Sigmoid colon (tissue), 7 donors: ENCODE data around the gene DIP2B. TPM values are rescaled to one million over a fixed set of nuclear protein-coding genes. Genes with fewer than 3 reads are reported as not detected.

Source experiments
- DNase-seq: peaks from one replicate; pipeline ENCODE4 v3.0.0-alpha.2; 2019
- H3K27ac ChIP-seq, 4 donors: fragments of 200-600 bp; sonication (generic); one replicate each; pipeline ENCODE4 v1.5.1; 2016 to 2019; ENCODE audit warnings: mild to moderate bottlenecking in 1 of 4
- H3K27me3 ChIP-seq, 3 donors: fragments of 200-600 bp; sonication (generic); one replicate each; pipeline ENCODE4 v1.5.1; 2019; ENCODE audit warnings: mild to moderate bottlenecking in 1 of 3
- H3K36me3 ChIP-seq, 4 donors: fragments of 200-600 bp; sonication (generic); one replicate each; pipeline ENCODE4 v1.5.1; 2016 to 2019
- H3K4me1 ChIP-seq, 4 donors: fragments of 200-600 bp; sonication (generic); one replicate each; pipeline ENCODE4 v1.5.1; 2017 to 2019
- H3K4me3 ChIP-seq, 4 donors: fragments of 200-600 bp; sonication (generic); one replicate each; pipeline ENCODE4 v1.5.1; 2017 to 2019; ENCODE audit warnings: mild to moderate bottlenecking in 2 of 4, moderate library complexity in 1 of 4
- H3K9me3 ChIP-seq, 4 donors: fragments of 200-600 bp in 3 of 4; sonication (generic) in 3 of 4; one replicate each; pipeline versions ENCODE4 v1.5.1 to v1.6.1; 2013 to 2019
- EP300 ChIP-seq, 4 donors: sonication (generic); formaldehyde crosslinking; IDR thresholded peaks; one replicate each; pipeline ENCODE4 v1.6.1; 2017; ENCODE audit warnings: antibody characterized with exemption in 4 of 4
- POLR2A ChIP-seq, 2 donors: fragments of 450-650 bp; IDR thresholded peaks; one replicate each; pipeline ENCODE4 v1.6.1; 2016; ENCODE audit warnings: antibody characterized with exemption in 2 of 2, mild to moderate bottlenecking in 2 of 2, moderate library complexity in 2 of 2
- POLR2AphosphoS5 ChIP-seq, 4 donors: sonication (generic); formaldehyde crosslinking; IDR thresholded peaks; one replicate each; pipeline ENCODE4 v1.6.1; 2017; ENCODE audit warnings: antibody characterized with exemption in 4 of 4
- WGBS, 2 donors: extraction: QIAGEN DNeasy Blood & Tissue Kit; methylation state at CpG; one replicate each; pipeline ENCODE4 v1.1.7; 2013; 5-methylcytosine and 5-hydroxymethylcytosine counted together
- intact Hi-C: fragments of 100-400 bp; cut with DNase I; formaldehyde crosslinking; loops from one replicate; pipeline ENCODE4 v1.15.1; 2023
- polyA plus RNA-seq, 3 donors: library from polyadenylated mRNA; stranded (reverse); fragments of 200-250 nt; gene quantifications; one replicate each; pipeline ENCODE4 v1.2.3, GENCODE V29; 2013
- total RNA-seq, 4 donors: library from RNA; depleted of rRNA; stranded (reverse); fragments of >200 nt; gene quantifications; one replicate each; pipeline ENCODE4 v1.1.0, GENCODE V29; 2016
- TF ChIP-seq, protein P1 (sequence below), 4 experiments: fragments of 450-650 bp in 3 of 4; fragments of 200-600 bp in 1 of 4; IDR thresholded peaks; one replicate each; pipeline ENCODE4 v1.5.1; 2016 to 2019; ENCODE audit warnings: antibody characterized with exemption in 4 of 4, mild to moderate bottlenecking in 3 of 4, moderate library complexity in 2 of 4
- donor health status: healthy with polysubstance abuse.
- donor health status: Bipolar disorder and iron deficiency.
- donor health status: healthy.

DIP2B gene
- total and polyA plus RNA-seq, 7 donors: 7.2 to 28.0 (median 16.4) TPM

DNA sequence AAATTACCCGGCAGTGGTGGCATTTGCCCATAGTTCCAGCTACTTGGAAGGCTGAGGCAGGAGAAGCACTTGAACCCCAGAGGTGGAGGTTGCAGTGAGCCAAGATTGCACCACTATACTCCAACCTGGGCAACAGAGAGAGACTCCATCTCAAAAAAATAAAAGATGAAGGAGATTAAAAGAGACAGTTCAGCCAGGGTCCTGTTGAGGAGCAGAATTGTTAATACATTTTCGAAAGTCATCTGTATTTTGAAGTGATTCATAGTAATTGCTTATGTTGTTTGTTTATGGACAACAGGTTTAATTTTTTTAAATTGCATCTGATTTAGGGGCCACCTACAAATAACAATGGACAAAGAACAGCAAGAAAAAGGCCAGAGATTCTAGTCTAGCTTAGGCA is 112.9 kb downstream of the DIP2B start:
- TF ChIP-seq POLR2AphosphoS5 (IDR thresholded peaks at IDR 0.05): no peak
- no peak for TF ChIP-seq EP300 (IDR thresholded peaks at IDR 0.05)
- DNase-seq: no peak
- H3K4me1 ChIP-seq: peaks cover 0 to 86% (median 65%) of the 10 kb centered on the region in 4 donors
- 46 to 84% methylated on average over 2 of the region's 2 CpGs for WGBS, 2 donors
- intact Hi-C loops: no loop called here
- H3K36me3 ChIP-seq: no peaks in the 10 kb centered on the region
- no peak overlapping the region for H3K4me3 ChIP-seq
- no peaks in the 10 kb centered on the region for H3K9me3 ChIP-seq
- no peaks in the 10 kb centered on the region for H3K27me3 ChIP-seq
- H3K27ac ChIP-seq: peak overlapping the region in 1 of 4 donors; percentile 78

DNA sequence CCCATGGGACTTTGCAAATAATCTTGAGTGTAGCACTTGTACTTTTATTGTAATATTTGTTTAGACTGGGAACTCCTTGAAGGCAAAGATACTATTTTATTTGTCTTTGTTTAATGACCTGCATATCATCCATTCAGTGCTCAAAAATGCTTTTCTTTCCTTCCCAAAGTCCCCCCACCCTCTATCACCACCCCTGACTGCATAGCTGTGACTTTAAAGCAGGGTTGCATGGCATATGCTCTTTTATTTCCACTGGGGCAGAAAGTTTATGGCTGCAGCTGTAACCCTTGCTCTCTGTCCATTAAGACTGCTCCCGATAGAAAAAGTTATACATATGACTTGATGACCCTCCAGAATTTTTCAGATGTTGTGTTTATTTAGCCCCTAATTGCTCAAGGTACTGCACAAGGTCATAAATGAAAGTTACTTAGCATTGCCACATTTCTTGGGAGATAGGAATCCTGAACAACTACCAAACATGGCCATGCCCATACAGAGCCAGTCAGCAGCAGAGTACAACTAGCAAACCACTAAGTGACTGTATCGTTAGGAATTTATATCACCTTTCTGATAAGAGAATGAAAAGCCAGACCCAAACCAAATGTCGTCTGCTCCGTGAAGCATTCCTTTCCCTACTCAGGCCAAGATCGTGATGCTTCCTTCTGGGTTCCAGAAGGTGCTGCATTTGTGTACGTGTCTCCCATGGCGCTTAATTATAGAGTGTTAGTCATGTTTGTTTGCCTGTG is 114.3 kb downstream of the DIP2B start:
- H3K27ac ChIP-seq: peak overlapping the region in 3 of 4 donors; percentile 32 to 78 (median 43)
- H3K27me3 ChIP-seq: no peaks in the 10 kb centered on the region
- no peaks in the 10 kb centered on the region for H3K9me3 ChIP-seq
- TF ChIP-seq POLR2AphosphoS5 (IDR thresholded peaks at IDR 0.05): no peak
- TF ChIP-seq EP300 (IDR thresholded peaks at IDR 0.05): no peak
- intact Hi-C loops: no loop called here
- 19 to 74% methylated on average over 7 of the region's 7 CpGs for WGBS, 2 donors
- H3K4me3 ChIP-seq: no peak overlapping the region
- no peaks in the 10 kb centered on the region for H3K36me3 ChIP-seq
- peaks cover 0 to 80% (median 58%) of the 10 kb centered on the region in 4 donors for H3K4me1 ChIP-seq
- DNase-seq: no peak

DNA sequence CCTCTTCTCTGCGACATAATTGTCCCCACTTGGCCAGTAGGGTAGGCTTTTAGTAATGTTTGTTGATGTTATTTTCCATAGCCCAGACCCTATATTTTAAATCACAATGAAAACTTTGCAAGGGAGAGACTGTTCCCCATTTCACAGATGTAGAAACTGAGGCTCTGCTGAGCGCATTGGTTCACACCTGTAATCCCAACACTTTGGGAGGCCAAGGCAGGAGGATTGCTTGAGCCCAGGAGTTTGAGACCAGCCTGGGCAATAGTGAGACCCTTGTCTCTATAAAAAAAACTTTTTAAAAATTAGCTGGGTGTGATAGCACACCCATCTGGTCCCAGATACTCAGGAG is 114.8 kb downstream of the DIP2B start:
- no peak overlapping the region for H3K4me3 ChIP-seq
- peak overlapping the region in 3 of 4 donors; percentile 32 to 78 (median 43) for H3K27ac ChIP-seq
- TF ChIP-seq EP300 (IDR thresholded peaks at IDR 0.05) (no peak), POLR2AphosphoS5 (IDR thresholded peaks at IDR 0.05) (no peak), POLR2A (IDR thresholded peaks at IDR 0.05) (no peak)
- TF ChIP-seq, protein P1, sequence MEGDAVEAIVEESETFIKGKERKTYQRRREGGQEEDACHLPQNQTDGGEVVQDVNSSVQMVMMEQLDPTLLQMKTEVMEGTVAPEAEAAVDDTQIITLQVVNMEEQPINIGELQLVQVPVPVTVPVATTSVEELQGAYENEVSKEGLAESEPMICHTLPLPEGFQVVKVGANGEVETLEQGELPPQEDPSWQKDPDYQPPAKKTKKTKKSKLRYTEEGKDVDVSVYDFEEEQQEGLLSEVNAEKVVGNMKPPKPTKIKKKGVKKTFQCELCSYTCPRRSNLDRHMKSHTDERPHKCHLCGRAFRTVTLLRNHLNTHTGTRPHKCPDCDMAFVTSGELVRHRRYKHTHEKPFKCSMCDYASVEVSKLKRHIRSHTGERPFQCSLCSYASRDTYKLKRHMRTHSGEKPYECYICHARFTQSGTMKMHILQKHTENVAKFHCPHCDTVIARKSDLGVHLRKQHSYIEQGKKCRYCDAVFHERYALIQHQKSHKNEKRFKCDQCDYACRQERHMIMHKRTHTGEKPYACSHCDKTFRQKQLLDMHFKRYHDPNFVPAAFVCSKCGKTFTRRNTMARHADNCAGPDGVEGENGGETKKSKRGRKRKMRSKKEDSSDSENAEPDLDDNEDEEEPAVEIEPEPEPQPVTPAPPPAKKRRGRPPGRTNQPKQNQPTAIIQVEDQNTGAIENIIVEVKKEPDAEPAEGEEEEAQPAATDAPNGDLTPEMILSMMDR (IDR thresholded peaks at IDR 0.05): no peak
- peaks cover 0 to 79% (median 56%) of the 10 kb centered on the region in 4 donors for H3K4me1 ChIP-seq
- intact Hi-C loops: no loop called here
- no peaks in the 10 kb centered on the region for H3K9me3 ChIP-seq
- no peaks in the 10 kb centered on the region for H3K36me3 ChIP-seq
- no peaks in the 10 kb centered on the region for H3K27me3 ChIP-seq
- no peak for DNase-seq
- WGBS, 2 donors: 55 to 87% methylated on average over 2 of the region's 2 CpGs

DNA sequence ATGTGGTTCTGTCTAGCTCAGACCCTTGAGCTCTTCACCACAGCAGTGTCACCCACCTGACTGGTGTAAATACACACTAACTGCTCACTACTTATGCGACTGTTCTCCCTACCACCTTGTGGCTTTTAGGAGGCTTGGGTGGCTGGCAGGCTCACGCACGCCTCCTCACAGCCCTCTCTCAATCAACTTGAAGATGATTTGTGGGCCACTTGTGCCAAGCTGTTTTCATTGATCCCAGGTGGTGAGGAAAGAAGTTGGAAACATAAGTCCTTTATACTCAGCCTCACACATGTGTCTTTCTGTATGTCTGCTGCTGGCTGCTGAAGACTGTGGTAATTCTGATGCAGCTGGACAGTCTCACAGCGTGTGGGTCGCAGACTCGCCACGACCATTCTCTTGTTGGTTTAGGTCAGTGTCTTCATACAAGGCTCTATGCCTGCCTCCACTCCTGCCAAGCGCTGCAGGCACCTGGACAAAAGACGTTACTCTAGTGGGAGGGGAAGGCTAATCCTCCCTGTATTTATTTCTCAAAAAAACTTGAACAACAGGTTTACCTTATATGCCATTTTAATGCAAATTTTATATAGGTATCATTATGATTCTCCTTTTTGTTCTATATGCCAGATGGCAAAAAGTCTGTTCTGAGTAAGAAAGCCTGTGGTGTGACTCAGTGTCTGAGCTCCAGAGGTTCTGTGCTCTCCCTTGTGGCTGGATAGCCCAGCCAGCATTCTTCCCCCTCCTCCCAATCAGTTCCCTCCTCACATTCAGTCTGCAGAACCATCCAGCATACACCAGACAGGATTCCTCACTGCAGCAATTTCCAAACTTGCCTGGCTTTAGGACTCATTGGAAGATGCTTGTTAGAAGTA is 115.6 kb downstream of the DIP2B start:
- H3K9me3 ChIP-seq: no peaks in the 10 kb centered on the region
- TF ChIP-seq EP300 (IDR thresholded peaks at IDR 0.05) (no peak), POLR2AphosphoS5 (IDR thresholded peaks at IDR 0.05) (no peak), POLR2A (IDR thresholded peaks at IDR 0.05) (no peak)
- TF ChIP-seq, protein P1 (IDR thresholded peaks at IDR 0.05): no peak
- H3K36me3 ChIP-seq: no peaks in the 10 kb centered on the region
- H3K4me1 ChIP-seq: peaks cover 0 to 73% (median 52%) of the 10 kb centered on the region in 4 donors
- H3K27ac ChIP-seq: peak overlapping the region in 3 of 4 donors; percentile 32 to 78 (median 43)
- no peak overlapping the region for H3K4me3 ChIP-seq
- DNase-seq: no peak
- H3K27me3 ChIP-seq: no peaks in the 10 kb centered on the region
- WGBS, 2 donors: 34 to 69% methylated on average over 9 of the region's 9 CpGs
- intact Hi-C loops: loop anchor here (5.0 kb wide), 1 partner anchor 113 kb away; no protein-coding TSS in a partner anchor

DNA sequence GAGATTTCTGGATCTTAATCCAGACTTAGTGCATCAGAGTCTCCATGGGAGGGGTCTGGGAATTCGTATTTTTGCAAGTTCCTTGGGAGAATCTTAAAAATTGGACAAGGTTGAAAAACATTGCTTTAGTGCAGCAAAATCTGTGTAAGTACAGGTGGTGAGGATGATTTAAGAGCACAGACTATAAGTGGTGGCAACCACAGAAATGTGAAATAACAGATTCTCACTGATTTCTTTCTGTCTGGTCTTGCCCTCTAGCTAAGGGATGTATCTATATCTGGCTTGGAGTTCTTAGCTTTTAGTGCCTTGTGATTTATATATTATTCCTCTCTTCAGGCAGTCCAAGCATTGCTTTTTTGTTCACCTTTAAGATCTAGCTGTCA is 116.2 kb downstream of the DIP2B start:
- H3K27me3 ChIP-seq: no peaks in the 10 kb centered on the region
- H3K27ac ChIP-seq: peak overlapping the region in 2 of 4 donors; percentile 43 to 78
- TF ChIP-seq POLR2AphosphoS5 (IDR thresholded peaks at IDR 0.05) (no peak), EP300 (IDR thresholded peaks at IDR 0.05) (no peak), POLR2A (IDR thresholded peaks at IDR 0.05) (no peak)
- TF ChIP-seq, protein P1 (IDR thresholded peaks at IDR 0.05): no peak
- H3K9me3 ChIP-seq: no peaks in the 10 kb centered on the region
- intact Hi-C loops: loop anchor here (5.0 kb wide), 1 partner anchor 114 kb away; no protein-coding TSS in a partner anchor
- no peak overlapping the region for H3K4me3 ChIP-seq
- WGBS, 2 donors: 72% methylated on average over 1 of the region's 1 CpG
- no peaks in the 10 kb centered on the region for H3K36me3 ChIP-seq
- H3K4me1 ChIP-seq: peaks cover 0 to 67% (median 47%) of the 10 kb centered on the region in 4 donors
- no peak for DNase-seq
